ENCODE data around the gene WWC2.

WWC2 gene

DNA sequence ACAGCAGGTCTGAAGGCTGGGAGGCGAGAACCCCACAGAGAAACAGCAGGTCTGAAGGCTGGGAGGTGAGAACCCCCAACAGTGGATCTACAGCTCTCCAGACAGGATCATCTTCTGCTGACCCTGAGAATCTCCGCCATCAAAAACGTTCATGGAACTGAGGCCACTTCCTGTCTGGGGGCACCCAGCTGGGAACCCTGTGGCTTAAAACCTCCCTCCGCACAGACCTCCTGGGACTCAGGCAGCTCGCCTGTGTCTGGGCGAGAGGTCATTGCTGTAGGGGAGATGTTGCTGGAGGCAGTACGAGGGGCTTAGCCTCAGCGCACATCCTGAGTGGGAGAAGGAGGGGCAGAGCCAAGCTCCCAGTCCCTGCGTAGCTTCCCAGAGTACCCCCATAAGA, 238.3 kb downstream of the WWC2 start:
- no peak for DNase-seq (ENCODE audit: low read depth in 1 of 2, low spot score in 1 of 2)
- no peak for TF ChIP-seq JUND (IDR thresholded peaks at IDR 0.05; ENCODE audit: low read depth)
- in situ Hi-C loops (cut with HindIII; ENCODE audit: low pct_unique_long_range_greater_than_20kb, low sequenced_read_pairs) = no loop called here

GRCh38 chr4:183337833-183338232, 238.8 kb downstream of the WWC2 start:
- TF ChIP-seq JUND (IDR thresholded peaks at IDR 0.05; ENCODE audit: low read depth) = no peak
- in situ Hi-C loops (cut with HindIII; ENCODE audit: low pct_unique_long_range_greater_than_20kb, low sequenced_read_pairs) = no loop called here
- DNase-seq (ENCODE audit: low read depth in 1 of 2, low spot score in 1 of 2) = no peak

DNA sequence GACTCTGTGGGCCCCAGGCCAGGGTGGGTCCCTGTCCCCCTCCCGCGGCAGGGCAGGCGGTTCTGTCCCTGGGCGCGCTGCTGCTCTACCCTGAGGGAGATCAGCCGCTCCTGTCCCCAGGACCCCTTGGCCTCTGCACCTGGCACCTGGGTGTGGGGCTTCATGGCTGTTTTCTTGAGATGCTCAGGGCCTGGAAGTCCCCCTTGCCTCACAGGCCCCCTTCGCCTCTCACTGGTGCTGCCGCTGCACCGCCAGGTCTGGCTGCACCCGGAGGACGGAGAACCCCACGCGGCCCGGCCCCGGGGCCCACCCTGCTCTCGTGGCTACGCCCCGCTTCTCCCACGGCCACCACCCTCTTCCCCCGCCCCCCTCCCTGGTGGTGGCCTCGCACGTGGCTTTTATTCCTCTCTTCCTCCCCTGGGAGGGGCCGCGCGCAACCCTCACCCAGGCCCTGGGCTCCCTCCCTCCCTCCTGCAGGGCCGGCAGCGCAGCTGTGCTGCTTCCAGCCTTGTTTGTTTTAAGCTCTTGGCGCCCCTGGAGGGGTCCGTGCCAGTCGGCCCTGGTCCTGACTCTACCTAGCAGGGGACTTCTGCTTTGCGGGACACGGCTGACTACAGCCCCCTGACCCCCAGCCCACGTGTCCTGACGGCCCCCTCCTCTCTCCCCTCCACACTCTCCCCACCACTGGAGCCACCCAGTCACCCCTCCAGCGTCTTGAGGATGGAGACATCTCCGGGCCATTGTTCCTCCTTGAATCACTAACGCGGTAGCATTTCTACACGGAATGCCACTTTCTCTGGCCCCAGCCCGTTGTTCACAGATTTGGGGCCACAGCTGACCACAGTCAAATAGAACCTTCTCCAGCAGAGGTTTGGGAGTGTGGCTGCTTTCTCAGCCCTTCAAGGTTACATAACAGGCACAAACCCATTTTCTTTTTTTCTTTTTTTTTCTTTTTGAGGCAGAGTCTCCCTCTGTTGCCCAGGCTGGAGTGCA, 243.8 kb downstream of the WWC2 start:
- no peak for TF ChIP-seq JUND (IDR thresholded peaks at IDR 0.05; ENCODE audit: low read depth)

GRCh38 chr4:183343730-183344129, 244.7 kb downstream of the WWC2 start:
- no peak for TF ChIP-seq JUND (IDR thresholded peaks at IDR 0.05; ENCODE audit: low read depth)
- no peak for DNase-seq (ENCODE audit: low read depth in 1 of 2, low spot score in 1 of 2)
- in situ Hi-C loops (cut with HindIII; ENCODE audit: low pct_unique_long_range_greater_than_20kb, low sequenced_read_pairs) = no loop called here

More for the DNA sequence above, 243.8 kb downstream of the WWC2 start:
- in situ Hi-C loops (cut with HindIII; ENCODE audit: low pct_unique_long_range_greater_than_20kb, low sequenced_read_pairs) = no loop called here
- DNase-seq (ENCODE audit: low read depth in 1 of 2, low spot score in 1 of 2) = no peak

GRCh38 chr4:183344523-183345255, 245.6 kb downstream of the WWC2 start:
- no peak for DNase-seq (ENCODE audit: low read depth in 1 of 2, low spot score in 1 of 2)
- in situ Hi-C loops (cut with HindIII; ENCODE audit: low pct_unique_long_range_greater_than_20kb, low sequenced_read_pairs) = no loop called here
- no peak for TF ChIP-seq JUND (IDR thresholded peaks at IDR 0.05; ENCODE audit: low read depth)

GRCh38 chr4:183345261-183345660, 246.2 kb downstream of the WWC2 start:
- DNase-seq (ENCODE audit: low read depth in 1 of 2, low spot score in 1 of 2) = no peak
- TF ChIP-seq JUND (IDR thresholded peaks at IDR 0.05; ENCODE audit: low read depth) = no peak
- in situ Hi-C loops (cut with HindIII; ENCODE audit: low pct_unique_long_range_greater_than_20kb, low sequenced_read_pairs) = no loop called here

DNA sequence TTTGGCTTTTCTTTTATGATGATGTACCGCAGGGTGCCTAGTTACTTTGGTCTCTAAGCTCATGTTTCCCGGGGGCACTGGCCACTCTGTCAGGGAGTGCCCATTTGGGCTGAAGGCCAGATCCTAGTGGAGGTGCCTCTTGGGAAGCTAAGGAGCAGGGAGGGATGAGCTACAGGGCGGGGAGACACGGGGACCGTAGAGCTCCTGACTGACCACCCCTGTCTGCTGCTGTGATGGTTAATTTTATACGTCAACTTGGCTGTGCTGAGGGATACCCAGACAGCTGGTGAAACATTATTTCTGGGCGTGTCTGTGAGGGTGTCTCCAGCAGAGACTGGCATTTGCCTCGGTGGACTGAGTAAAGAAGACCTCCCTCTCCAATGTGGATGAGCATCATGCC, 248.1 kb downstream of the WWC2 start:
- no peak for TF ChIP-seq JUND (IDR thresholded peaks at IDR 0.05; ENCODE audit: low read depth)
- in situ Hi-C loops (cut with HindIII; ENCODE audit: low pct_unique_long_range_greater_than_20kb, low sequenced_read_pairs) = no loop called here
- DNase-seq (ENCODE audit: low read depth in 1 of 2, low spot score in 1 of 2) = no peak

GRCh38 chr4:183347566-183347965, 248.5 kb downstream of the WWC2 start:
- no peak for TF ChIP-seq JUND (IDR thresholded peaks at IDR 0.05; ENCODE audit: low read depth)
- in situ Hi-C loops (cut with HindIII; ENCODE audit: low pct_unique_long_range_greater_than_20kb, low sequenced_read_pairs) = no loop called here
- no peak for DNase-seq (ENCODE audit: low read depth in 1 of 2, low spot score in 1 of 2)

DNA sequence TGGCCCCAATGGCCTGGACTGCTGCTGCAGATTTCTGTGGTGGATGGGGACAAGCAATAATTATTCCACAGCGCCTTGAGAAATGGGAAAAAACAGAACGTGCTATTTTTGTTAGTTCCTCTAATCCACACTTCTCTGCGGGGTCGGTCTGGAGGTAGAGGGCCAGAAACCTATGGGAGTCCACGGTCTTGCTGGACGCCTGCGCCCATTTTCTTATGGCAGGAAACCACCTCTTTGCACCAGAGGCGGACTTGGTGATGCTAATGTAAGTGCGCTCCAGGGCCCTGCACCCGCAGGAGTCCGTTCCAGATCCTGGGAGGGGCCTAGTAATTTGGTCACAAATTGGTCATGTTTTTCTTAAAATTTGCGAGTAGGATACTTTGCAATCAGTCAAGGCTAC, 249.1 kb downstream of the WWC2 start:
- in situ Hi-C loops (cut with HindIII; ENCODE audit: low pct_unique_long_range_greater_than_20kb, low sequenced_read_pairs) = no loop called here
- DNase-seq (ENCODE audit: low read depth in 1 of 2, low spot score in 1 of 2) = no peak
- TF ChIP-seq JUND (IDR thresholded peaks at IDR 0.05; ENCODE audit: low read depth) = no peak

DNA sequence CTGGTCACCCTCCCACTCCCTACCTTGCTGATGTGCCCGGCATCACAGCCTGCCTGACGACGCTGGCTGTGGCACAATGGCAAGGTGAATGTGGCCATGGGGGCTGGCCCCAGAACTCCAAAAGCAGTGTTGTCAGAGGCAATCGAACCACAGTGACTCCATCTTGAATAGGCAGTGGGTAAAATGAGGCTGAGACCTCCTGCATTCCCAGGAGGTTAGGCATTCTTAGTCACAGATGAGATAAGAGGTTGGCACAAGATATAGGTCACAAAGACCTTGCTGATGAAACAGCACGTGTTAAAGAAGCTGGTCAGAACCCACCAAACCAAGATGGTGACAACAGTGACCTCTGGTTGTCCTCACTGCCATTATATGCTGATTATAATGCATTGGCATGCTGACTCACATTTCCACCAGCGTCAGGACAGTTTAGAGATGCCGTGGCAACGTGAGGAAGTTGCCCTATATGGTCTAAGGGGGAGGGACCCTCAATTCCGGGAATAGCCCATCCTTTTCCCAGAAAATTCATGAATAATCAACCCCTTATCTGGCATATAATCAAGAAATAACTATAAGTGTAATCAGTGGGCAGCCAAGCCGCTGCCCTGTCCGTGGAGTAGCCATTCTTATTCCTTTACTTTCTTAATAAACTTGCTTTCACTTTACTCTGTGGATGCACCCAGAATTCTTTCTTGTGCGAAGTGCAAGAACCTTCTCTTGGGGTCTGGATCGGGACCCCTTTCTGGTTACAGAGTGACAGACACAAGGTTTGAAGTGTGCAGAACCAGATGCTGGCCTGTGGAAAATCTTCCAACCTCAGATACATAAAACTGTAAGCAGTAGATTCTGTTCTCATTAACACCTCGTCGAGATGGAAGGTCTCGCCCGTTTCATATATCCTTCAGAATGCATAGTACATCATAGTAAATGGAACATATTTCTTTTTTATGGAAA, 249.9 kb downstream of the WWC2 start:
- no peak for DNase-seq (ENCODE audit: low read depth in 1 of 2, low spot score in 1 of 2)
- no peak for TF ChIP-seq JUND (IDR thresholded peaks at IDR 0.05; ENCODE audit: low read depth)
- in situ Hi-C loops (cut with HindIII; ENCODE audit: low pct_unique_long_range_greater_than_20kb, low sequenced_read_pairs) = no loop called here

DNA sequence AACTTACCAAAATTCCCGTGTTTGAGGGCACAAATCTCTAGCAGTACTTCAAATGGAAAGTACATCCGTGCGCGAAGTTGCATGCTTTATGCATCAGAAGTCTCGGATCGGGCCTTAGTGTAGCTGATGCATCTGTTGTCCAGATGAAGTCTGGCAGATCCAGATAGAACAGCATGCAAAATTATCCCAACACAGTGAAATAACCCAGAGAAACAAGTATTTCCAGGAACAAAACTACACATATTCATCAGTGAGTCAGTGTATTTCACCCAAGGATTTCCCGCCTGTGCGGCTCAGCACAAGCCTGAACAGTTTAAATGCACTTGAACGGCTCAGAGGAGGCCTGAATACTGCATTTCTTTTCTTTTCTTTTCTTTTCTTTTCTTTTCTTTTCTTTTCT, 250.6 kb downstream of the WWC2 start:
- in situ Hi-C loops (cut with HindIII; ENCODE audit: low pct_unique_long_range_greater_than_20kb, low sequenced_read_pairs) = no loop called here
- TF ChIP-seq JUND (IDR thresholded peaks at IDR 0.05; ENCODE audit: low read depth) = no peak
- no peak for DNase-seq (ENCODE audit: low read depth in 1 of 2, low spot score in 1 of 2)
